GM18951 (cell line): ENCODE measurements around the gene OR5AC2.

Experiments
- POLR2A ChIP-seq: IDR thresholded peaks from 4 replicates; pipeline ENCODE4 v1.6.1; 2011; ENCODE audit warnings: mild to moderate bottlenecking; ENCODE audit not compliant: insufficient read length, insufficient read depth; ENCODE audit errors: extremely low read depth
- in situ Hi-C: fragments of 300-500 bp; cut with MboI; formaldehyde crosslinking; loops from one replicate; pipeline ENCODE4 v1.12.0; 2022; ENCODE audit warnings: low sequenced_read_pairs, mixed read lengths, inconsistent platforms; ENCODE audit not compliant: unreplicated experiment

Gene OR5AC2

DNA sequence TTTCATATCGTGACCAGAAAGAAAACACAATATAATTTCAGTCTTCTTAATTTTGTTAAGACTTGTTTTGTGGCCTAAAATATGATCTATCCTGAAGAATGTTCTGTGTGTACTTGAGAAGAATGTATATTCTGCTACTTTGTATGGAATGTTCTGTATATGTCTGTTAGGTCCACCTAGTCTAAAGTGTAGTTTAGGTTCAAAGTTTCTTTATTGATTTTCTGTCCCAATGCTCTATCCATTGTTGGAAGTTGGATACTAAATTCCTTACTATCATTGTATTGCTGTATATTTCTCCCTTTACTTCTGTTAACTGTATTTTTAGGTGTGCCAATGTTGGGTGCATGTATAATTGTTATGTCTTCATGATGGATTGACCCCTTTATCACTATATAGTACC lies 21.2 kb downstream of the OR5AC2 start:
- TF ChIP-seq POLR2A, result no peak
- in situ Hi-C loops, result no loop called here

- in situ Hi-C loops, result no loop called here
- TF ChIP-seq POLR2A, result no peak
These were observed 23.0 kb downstream of the OR5AC2 start for GRCh38 chr3:98109807-98110549.

DNA sequence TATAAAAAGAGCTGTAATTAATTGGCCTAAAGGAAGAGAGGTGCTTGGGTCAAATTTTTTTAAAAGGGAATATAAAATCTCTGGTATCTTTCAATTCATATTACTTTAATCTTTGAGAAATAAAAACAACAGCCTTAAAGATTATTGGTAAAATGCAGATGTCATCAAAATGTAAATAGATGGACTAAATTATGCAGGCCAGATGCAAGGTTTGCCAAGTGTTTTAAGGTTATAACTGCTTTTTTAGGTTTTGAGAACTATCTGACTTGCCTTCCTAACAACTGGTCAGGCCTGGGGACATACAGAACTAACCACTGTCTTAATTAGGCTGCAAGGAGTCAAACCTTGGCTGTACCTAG lies 23.6 kb downstream of the OR5AC2 start:
- no peak for TF ChIP-seq POLR2A
- in situ Hi-C loops, result no loop called here

GRCh38 chr3:98114264-98114663 lies 27.3 kb downstream of the OR5AC2 start:
- in situ Hi-C loops, result no loop called here
- no peak for TF ChIP-seq POLR2A

- in situ Hi-C loops, result no loop called here
- no peak for TF ChIP-seq POLR2A
These were observed 28.7 kb downstream of the OR5AC2 start for GRCh38 chr3:98115717-98116116.

DNA sequence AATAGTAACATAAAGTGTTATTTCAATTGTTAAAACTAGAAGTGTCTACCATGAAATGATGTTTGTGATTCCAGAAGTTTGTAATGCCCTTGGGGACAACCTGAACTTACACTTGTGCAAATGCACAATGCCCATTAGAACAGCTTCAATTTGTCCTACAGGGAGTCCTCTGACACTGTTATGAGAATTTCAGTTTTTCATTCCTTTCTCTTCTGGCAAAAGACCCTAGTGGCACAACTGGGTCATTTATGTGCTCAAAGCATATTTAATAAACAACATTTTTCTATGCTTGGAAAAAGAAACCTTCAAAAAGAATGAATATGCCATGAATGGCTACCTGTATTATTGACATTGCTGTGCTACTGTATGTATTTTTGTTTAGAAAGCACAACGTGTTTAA lies 43.4 kb downstream of the OR5AC2 start, which contains the start of gene OR5H1:
TSS of gene OR5H1 (plus strand) at position 301 of the 400 bp plus-strand sequence. CDS start 1,977 bp downstream, outside the sequence.
- TF ChIP-seq POLR2A, result no peak
- in situ Hi-C loops, result no loop called here

- in situ Hi-C loops, result no loop called here
These were observed 49.7 kb downstream of the OR5AC2 start for GRCh38 chr3:98136631-98137030.

More at GRCh38 chr3:98136631-98137030, 49.7 kb downstream of the OR5AC2 start:
- no peak for TF ChIP-seq POLR2A
